H1 (cell line): ENCODE data around the gene SPAG16. TPM values are rescaled to one million over a fixed set of nuclear protein-coding genes. Genes with fewer than 3 reads are reported as not detected.

Experiments used
- CTCF ChIA-PET: fragments of 300-600 bp; sonication (Branson Sonifier 250); formaldehyde crosslinking; loops from one replicate; lab custom pipeline; 2021; ENCODE audit not compliant: partially characterized antibody; lab: Charles Lee
- POLR2A ChIA-PET: fragments of 300-600 bp; sonication (Branson Sonifier 250); formaldehyde crosslinking; loops from one replicate; lab custom pipeline; 2021; ENCODE audit warnings: inconsistent platforms; ENCODE audit not compliant: partially characterized antibody; lab: Charles Lee
- DNase-seq, 2 experiments: peaks; one replicate each; pipeline versions ENCODE4 v3.0.0 to v3.0.0-alpha.2; 2010 to 2022; ENCODE audit warnings: low spot score in 2 of 2, low read depth in 1 of 2, mixed read lengths in 1 of 2
- FAIRE-seq: peaks from 2 replicates; lab custom pipeline; 2011; peaks lifted over from hg19 to GRCh38; lab: Jason Lieb, UNC
- H2AFZ ChIP-seq: 2 replicates; pipeline ENCODE4 v1.8.1; 2012; ENCODE audit warnings: low read length, inconsistent platforms
- H2AK5ac ChIP-seq: 2 replicates; pipeline ENCODE4 v1.6.1; 2013; ENCODE audit warnings: low read depth, low read length
- H2BK120ac ChIP-seq: replicated peaks from 2 replicates; pipeline ENCODE3; 2013; ENCODE audit warnings: low read depth, low read length, inconsistent platforms
- H2BK12ac ChIP-seq: 2 replicates; pipeline ENCODE4 v1.6.1; 2013; ENCODE audit warnings: low read depth, low read length
- H2BK15ac ChIP-seq: 2 replicates; pipeline ENCODE4 v1.6.1; 2013; ENCODE audit warnings: low read length
- H2BK20ac ChIP-seq: 2 replicates; pipeline ENCODE4 v1.6.1; 2013; ENCODE audit warnings: low read length
- H2BK5ac ChIP-seq: 2 replicates; pipeline ENCODE4 v1.6.1; 2013; ENCODE audit warnings: low read depth, low read length
- H3K14ac ChIP-seq: 2 replicates; pipeline ENCODE4 v1.6.1; 2013; ENCODE audit warnings: inconsistent platforms; ENCODE audit not compliant: insufficient read length
- H3K18ac ChIP-seq: 2 replicates; pipeline ENCODE4 v1.6.1; 2013; ENCODE audit warnings: low read length; ENCODE audit errors: extremely low read depth
- H3K23ac ChIP-seq: 2 replicates; pipeline ENCODE4 v1.6.1; 2013; ENCODE audit warnings: inconsistent platforms; ENCODE audit not compliant: insufficient read length
- H3K23me2 ChIP-seq: 2 replicates; pipeline ENCODE4 v1.6.1; 2013; ENCODE audit warnings: low read depth, low read length
- H3K27ac ChIP-seq: 2 replicates; pipeline ENCODE4 v1.6.1; 2011; ENCODE audit warnings: low read depth, low read length, inconsistent platforms
- H3K27me3 ChIP-seq, 4 experiments: replicated peaks in 1 of 4; 1 replicate in 1 of 4; 2 replicates in 3 of 4; pipeline versions ENCODE4 v1.6.1 to v1.8.1; 2011 to 2013; ENCODE audit warnings: low read length in 3 of 4, mild to moderate bottlenecking in 3 of 4, inconsistent platforms in 2 of 4, mixed read lengths in 2 of 4, moderate library complexity in 1 of 4; ENCODE audit not compliant: control insufficient read depth in 3 of 4, insufficient read depth in 3 of 4; ENCODE audit errors: extremely low read depth in 1 of 4
- H3K36me3 ChIP-seq, 4 experiments: 2 replicates each; pipeline versions ENCODE4 v1.6.1 to v1.8.1; 2011 to 2013; ENCODE audit warnings: mild to moderate bottlenecking in 4 of 4, low read length in 3 of 4, moderate library complexity in 2 of 4, control low read depth in 1 of 4, inconsistent platforms in 1 of 4; ENCODE audit not compliant: insufficient read depth in 4 of 4, control insufficient read depth in 2 of 4
- H3K4ac ChIP-seq: replicated peaks from 2 replicates; pipeline ENCODE3; 2013; ENCODE audit warnings: low read length, low read depth, mixed read lengths, inconsistent platforms; ENCODE audit not compliant: insufficient read length
- H3K4me1 ChIP-seq, 4 experiments: replicated peaks in 1 of 4; 1 replicate in 1 of 4; 2 replicates in 3 of 4; pipeline versions ENCODE4 v1.6.1 to v1.8.1; 2011 to 2013; ENCODE audit warnings: low read length in 3 of 4, inconsistent platforms in 2 of 4, mixed read lengths in 1 of 4; ENCODE audit not compliant: insufficient read depth in 4 of 4, control insufficient read depth in 3 of 4
- H3K4me2 ChIP-seq, 2 experiments: 2 replicates each; pipeline versions ENCODE4 v1.6.1 to v1.8.1; 2011 to 2013; ENCODE audit warnings: low read depth in 2 of 2, low read length in 2 of 2, control low read depth in 1 of 2, inconsistent platforms in 1 of 2, mild to moderate bottlenecking in 1 of 2; ENCODE audit not compliant: insufficient read depth in 1 of 2
- H3K4me3 ChIP-seq, 4 experiments: fragments of 200-600, 300-600 bp in 1 of 4; sonication (generic), shearing (Covaris generic), sonication (Bioruptor Twin) in 1 of 4; 2 replicates each; pipeline versions ENCODE4 v1.5.1 to v1.8.1; 2011 to 2016; ENCODE audit warnings: low read length in 4 of 4, low read depth in 3 of 4, control low read depth in 2 of 4, inconsistent platforms in 2 of 4, mild to moderate bottlenecking in 2 of 4, mixed read lengths in 1 of 4, moderate library complexity in 1 of 4; ENCODE audit not compliant: insufficient read depth in 2 of 4; ENCODE audit errors: extremely low read depth in 1 of 4
- H3K56ac ChIP-seq: replicated peaks from 2 replicates; pipeline ENCODE3; 2013; ENCODE audit warnings: low read depth, mild to moderate bottlenecking, mixed read lengths, low read length, inconsistent platforms; ENCODE audit not compliant: insufficient read length
- H3K79me1 ChIP-seq: 2 replicates; pipeline ENCODE4 v1.6.1; 2013; ENCODE audit warnings: low read depth, low read length, control low read depth
- H3K79me2 ChIP-seq, 2 experiments: 2 replicates each; pipeline versions ENCODE4 v1.6.1 to v1.8.1; 2012 to 2013; ENCODE audit warnings: low read length in 2 of 2, mild to moderate bottlenecking in 2 of 2, inconsistent platforms in 1 of 2; ENCODE audit not compliant: insufficient read depth in 2 of 2, control insufficient read depth in 1 of 2
- H3K9ac ChIP-seq, 4 experiments: replicated peaks in 1 of 4; 1 replicate in 1 of 4; 2 replicates in 3 of 4; pipeline versions ENCODE4 v1.6.1 to v1.8.1; 2011 to 2013; ENCODE audit warnings: low read depth in 3 of 4, low read length in 3 of 4, control low read depth in 2 of 4, mild to moderate bottlenecking in 2 of 4, moderate library complexity in 2 of 4, inconsistent platforms in 1 of 4; ENCODE audit errors: extremely low read depth in 1 of 4
- H3K9me3 ChIP-seq, 2 experiments: 2 replicates each; pipeline versions ENCODE4 v1.6.1 to v1.8.1; 2012 to 2013; ENCODE audit warnings: mild to moderate bottlenecking in 2 of 2, moderate library complexity in 2 of 2, control low read depth in 1 of 2, inconsistent platforms in 1 of 2, low read depth in 1 of 2, low read length in 1 of 2, mixed read lengths in 1 of 2; ENCODE audit not compliant: insufficient read depth in 2 of 2
- H4K20me1 ChIP-seq, 2 experiments: replicated peaks in 1 of 2; 2 replicates each; pipeline versions ENCODE3 to v1.8.1; 2011 to 2013; ENCODE audit warnings: inconsistent platforms in 2 of 2, low read length in 2 of 2, mild to moderate bottlenecking in 1 of 2; ENCODE audit not compliant: insufficient read depth in 2 of 2, control insufficient read depth in 1 of 2
- H4K5ac ChIP-seq: 2 replicates; pipeline ENCODE4 v1.6.1; 2013; ENCODE audit warnings: low read length, low read depth, mixed read lengths, inconsistent platforms; ENCODE audit not compliant: insufficient read length
- H4K8ac ChIP-seq: 2 replicates; pipeline ENCODE4 v1.8.0; 2013; ENCODE audit warnings: mild to moderate bottlenecking, moderate library complexity, low read length, inconsistent platforms; ENCODE audit not compliant: insufficient read depth; ENCODE audit errors: extremely low read depth
- H4K91ac ChIP-seq: replicated peaks from 2 replicates; pipeline ENCODE3; 2013; ENCODE audit warnings: low read length, mixed read lengths, inconsistent platforms; ENCODE audit not compliant: insufficient read length
- NRF1 ChIP-seq: IDR thresholded peaks from 2 replicates; pipeline ENCODE4 v1.6.1; 2011; ENCODE audit warnings: mild to moderate bottlenecking, low read depth, low read length, improper control_type of control experiment
- SP4 ChIP-seq: IDR thresholded peaks from 2 replicates; pipeline ENCODE4 v1.6.1; 2012; ENCODE audit warnings: low read length, inconsistent platforms
- TAF1 ChIP-seq: IDR thresholded peaks from 2 replicates; pipeline ENCODE4 v1.6.1; 2011; ENCODE audit warnings: mild to moderate bottlenecking, low read depth, low read length
- TAF7 ChIP-seq: optimal IDR thresholded peaks from 2 replicates; pipeline ENCODE3; 2011; ENCODE audit warnings: low read depth, mild to moderate bottlenecking, inconsistent platforms, low read length, moderate library complexity, borderline replicate concordance
- WGBS, 2 experiments: shearing (Covaris generic) in 1 of 2; methylation state at CpG; one replicate each; pipeline versions ENCODE4 v1.1.6 to v1.1.7; 2013 to 2015; ENCODE audit warnings: low lambda C conversion rate in 2 of 2, mixed read lengths in 2 of 2, inconsistent platforms in 1 of 2, low coverage in 1 of 2, missing lambda C conversion rate in 1 of 2; ENCODE audit not compliant: insufficient replicate concordance in 2 of 2, insufficient coverage in 1 of 2, insufficient read length in 1 of 2; ENCODE audit errors: extremely low coverage in 1 of 2, missing lambda C conversion rate in 1 of 2; 5-methylcytosine and 5-hydroxymethylcytosine counted together
- polyA plus RNA-seq, 7 experiments: library from polyadenylated mRNA; depleted of rRNA in 3 of 7; stranded (reverse) in 5 of 7; unstranded in 2 of 7; fragments of >200 nt in 5 of 7; fragments of 200-250 nt in 2 of 7; gene quantifications; 1 replicate in 5 of 7; 2 replicates in 1 of 7; 4 replicates in 1 of 7; pipeline versions ENCODE4 v1.2.1 to v1.2.3, GENCODE V29; 2011 to 2013; ENCODE audit warnings: missing spikeins in 2 of 7, mixed read lengths in 2 of 7
- total RNA-seq: library from RNA; stranded (reverse); fragmentation: NEBNext Ultra II Directional; extraction: Animal tissue kit (Norgen Biotek cat#: 25700); gene quantifications from 2 replicates; pipeline ENCODE4 v1.2.1, GENCODE V29; 2021

Gene SPAG16
- total and polyA plus RNA-seq, 2 of the 8 experiments (the other 6 are each of a cell fraction or from before 2014, with no cell fraction given): 6.0 to 14.9 TPM

DNA sequence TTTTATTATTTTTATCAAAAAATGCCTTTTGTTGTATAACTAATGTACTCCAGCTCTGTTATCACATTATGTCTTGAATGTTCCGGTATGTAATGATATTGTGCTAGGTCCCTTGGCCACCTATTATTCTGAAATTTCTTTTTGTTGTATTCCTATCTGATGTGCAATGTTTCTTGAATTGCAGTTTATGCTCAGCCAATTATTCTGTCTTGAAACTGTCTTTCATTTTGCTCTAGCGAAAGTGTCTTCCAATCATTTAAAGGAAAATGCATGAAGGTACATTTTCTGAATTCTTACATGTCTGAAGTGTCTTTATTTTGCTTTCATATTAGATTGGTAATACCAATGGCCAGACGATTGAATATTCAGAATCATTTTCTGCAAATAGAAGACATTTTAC, 277.5 kb downstream of the SPAG16 start:
- FAIRE-seq: no peak
- Histone ChIP-seq H4K91ac (no peak overlapping the region), H3K4me3 (no peak overlapping the region), H4K5ac (no peak overlapping the region), H2BK15ac (no peak overlapping the region), H3K79me1 (no peaks in the 10 kb centered on the region), H3K18ac (no peak overlapping the region), H2BK120ac (no peak overlapping the region), H2AK5ac (no peak overlapping the region), H3K4me1 (no peaks in the 10 kb centered on the region), H2BK12ac (no peak overlapping the region), H2BK20ac (no peak overlapping the region), H3K79me2 (no peaks in the 10 kb centered on the region), H3K23ac (no peak overlapping the region), H3K27ac (no peak overlapping the region), H4K8ac (no peak overlapping the region), H3K9me3 (no peaks in the 10 kb centered on the region), H3K4ac (no peak overlapping the region), H3K27me3 (no peaks in the 10 kb centered on the region), H3K9ac (no peak overlapping the region), H3K14ac (no peak overlapping the region), H3K56ac (no peak overlapping the region), H2AFZ (no peak overlapping the region), H3K23me2 (no peaks in the 10 kb centered on the region), H2BK5ac (no peak overlapping the region), H3K36me3 (no peaks in the 10 kb centered on the region), H4K20me1 (no peaks in the 10 kb centered on the region), H3K4me2 (no peak overlapping the region)
- WGBS, 2 experiments: 92% methylated on average over 3 of the region's 3 CpGs; no CpG with 5 or more reads in 1 of the 2 experiments
- ChIA-PET POLR2A (no interaction called here), CTCF (interaction anchor here (0.5 kb wide), 1 partner anchor 266 kb away, joined by 3 read pairs; no protein-coding TSS in a partner anchor)
- TF ChIP-seq SP4: no peak
- no peak for TF ChIP-seq TAF1
- no peak for TF ChIP-seq TAF7
- TF ChIP-seq NRF1: no peak
- no peak for DNase-seq
